Measurements from ENCODE around the gene PPP2R2B.

PPP2R2B gene

GRCh38 chr5:146785065-146785464 lies 93.5 kb downstream of the PPP2R2B start:
- DNase-seq (ENCODE audit: low read depth in 2 of 2): no peak

GRCh38 chr5:146781157-146781556 lies 97.4 kb downstream of the PPP2R2B start:
- DNase-seq (ENCODE audit: low read depth in 2 of 2): no peak

- no peak for DNase-seq (ENCODE audit: low read depth in 2 of 2)
Observed at GRCh38 chr5:146779211-146779869, 99.2 kb downstream of the PPP2R2B start.

- no peak for DNase-seq (ENCODE audit: low read depth in 2 of 2)
Observed at GRCh38 chr5:146778795-146779194, 99.8 kb downstream of the PPP2R2B start.

GRCh38 chr5:146778261-146778660 lies 100.3 kb downstream of the PPP2R2B start:
- DNase-seq (ENCODE audit: low read depth in 2 of 2): no peak

- no peak for DNase-seq (ENCODE audit: low read depth in 2 of 2)
Observed at GRCh38 chr5:146772881-146773466, 105.6 kb downstream of the PPP2R2B start.

GRCh38 chr5:146770980-146771379 lies 107.6 kb downstream of the PPP2R2B start:
- no peak for DNase-seq (ENCODE audit: low read depth in 2 of 2)

- DNase-seq (ENCODE audit: low read depth in 2 of 2): no peak
Observed at GRCh38 chr5:146770546-146770945, 108.0 kb downstream of the PPP2R2B start.

GRCh38 chr5:146767534-146767933 lies 111.0 kb downstream of the PPP2R2B start:
- DNase-seq (ENCODE audit: low read depth in 2 of 2): no peak

- no peak for DNase-seq (ENCODE audit: low read depth in 2 of 2)
Observed at GRCh38 chr5:146766013-146766412, 112.5 kb downstream of the PPP2R2B start.

- DNase-seq (ENCODE audit: low read depth in 2 of 2): no peak
Observed at GRCh38 chr5:146765089-146765832, 113.3 kb downstream of the PPP2R2B start.

GRCh38 chr5:146762830-146763229 lies 115.7 kb downstream of the PPP2R2B start:
- DNase-seq (ENCODE audit: low read depth in 2 of 2): no peak

- no peak for DNase-seq (ENCODE audit: low read depth in 2 of 2)
Observed at GRCh38 chr5:146761811-146762210, 116.7 kb downstream of the PPP2R2B start.

GRCh38 chr5:146758938-146759337 lies 119.6 kb downstream of the PPP2R2B start:
- DNase-seq (ENCODE audit: low read depth in 2 of 2): no peak

GRCh38 chr5:146758076-146758475 lies 120.5 kb downstream of the PPP2R2B start:
- no peak for DNase-seq (ENCODE audit: low read depth in 2 of 2)

GRCh38 chr5:146756546-146756945 lies 122.0 kb downstream of the PPP2R2B start:
- no peak for DNase-seq (ENCODE audit: low read depth in 2 of 2)

GRCh38 chr5:146755793-146756192 lies 122.8 kb downstream of the PPP2R2B start:
- DNase-seq (ENCODE audit: low read depth in 2 of 2): no peak

GRCh38 chr5:146754621-146755020 lies 123.9 kb downstream of the PPP2R2B start:
- DNase-seq (ENCODE audit: low read depth in 2 of 2): no peak

- DNase-seq (ENCODE audit: low read depth in 2 of 2): no peak
Observed at GRCh38 chr5:146753641-146754040, 124.9 kb downstream of the PPP2R2B start.

- DNase-seq (ENCODE audit: low read depth in 2 of 2): peak; percentile 44 to 47
Observed at GRCh38 chr5:146751781-146752401, 126.7 kb downstream of the PPP2R2B start.

GRCh38 chr5:146751054-146751453 lies 127.5 kb downstream of the PPP2R2B start:
- no peak for DNase-seq (ENCODE audit: low read depth in 2 of 2)

GRCh38 chr5:146748533-146748932 lies 130.0 kb downstream of the PPP2R2B start:
- DNase-seq (ENCODE audit: low read depth in 2 of 2): no peak

All from stimulated activated CD8-positive, alpha-beta memory T cell treated with anti-CD3 and anti-CD28 coated beads, Interleukin-7, amount 100 ng/mL, for 4 hours (primary cell).